Measurements from ENCODE around the gene SNF8. TPM values are rescaled to one million over a fixed set of nuclear protein-coding genes. Genes with fewer than 3 reads are reported as not detected.
A peak's percentile ranks its signal among the peaks of the same experiment; 100 is the strongest.

Gene SNF8
- total RNA-seq, 1 experiment from 2014 or later, result 371 TPM

- POLR2A ChIA-PET, result no interaction called here
- Histone ChIP-seq H3K36me3 (ENCODE audit: control insufficient read depth, insufficient read depth, low read length) (peaks cover 50% of the 10 kb centered on the region), H3K27me3 (ENCODE audit: control insufficient read depth, insufficient read depth, low read length) (no peaks in the 10 kb centered on the region), H3K9me3 (ENCODE audit: control insufficient read depth, insufficient read depth, low read depth, low read length) (no peaks in the 10 kb centered on the region), H3K4me1 (ENCODE audit: control insufficient read depth, insufficient read depth, low read length) (peaks cover 7% of the 10 kb centered on the region), H3K4me3 (ENCODE audit: low read depth in 2 of 2, low read length in 2 of 2) (no peak overlapping the region), H3K27ac (ENCODE audit: low read length) (no peak overlapping the region)
- in situ Hi-C loops (cut with HindIII; ENCODE audit: low pct_unique_long_range_greater_than_20kb, low sequenced_read_pairs) (no loop called here), intact Hi-C loops (cut with micrococcal nuclease; ENCODE audit: unreplicated experiment) (no loop called here)
- CTCF ChIA-PET, result no interaction called here
- no peak for ATAC-seq
- no peak for DNase-seq (ENCODE audit: low read depth, low spot score)
- BruUV-seq (replicated peaks), result no TSS peak
- TF ChIP-seq REST (IDR thresholded peaks at IDR 0.05; ENCODE audit: insufficient read depth in 1 of 2, low read depth in 2 of 2, low read length in 1 of 2), result no peak
- TF ChIP-seq SIN3A (IDR thresholded peaks at IDR 0.05; ENCODE audit: borderline replicate concordance, insufficient read depth, low read depth, low read length), result no peak
- no peak for TF ChIP-seq CTCF (IDR thresholded peaks at IDR 0.05)
- no peak for TF ChIP-seq TCF7L2 (IDR thresholded peaks at IDR 0.05; ENCODE audit: low read depth, low read length)
- no peak for TF ChIP-seq POLR2AphosphoS5 (IDR thresholded peaks at IDR 0.05; ENCODE audit: low read depth, low read length)
These were observed 19.2 kb downstream of the SNF8 start for GRCh38 chr17:48925251-48925990.

DNA sequence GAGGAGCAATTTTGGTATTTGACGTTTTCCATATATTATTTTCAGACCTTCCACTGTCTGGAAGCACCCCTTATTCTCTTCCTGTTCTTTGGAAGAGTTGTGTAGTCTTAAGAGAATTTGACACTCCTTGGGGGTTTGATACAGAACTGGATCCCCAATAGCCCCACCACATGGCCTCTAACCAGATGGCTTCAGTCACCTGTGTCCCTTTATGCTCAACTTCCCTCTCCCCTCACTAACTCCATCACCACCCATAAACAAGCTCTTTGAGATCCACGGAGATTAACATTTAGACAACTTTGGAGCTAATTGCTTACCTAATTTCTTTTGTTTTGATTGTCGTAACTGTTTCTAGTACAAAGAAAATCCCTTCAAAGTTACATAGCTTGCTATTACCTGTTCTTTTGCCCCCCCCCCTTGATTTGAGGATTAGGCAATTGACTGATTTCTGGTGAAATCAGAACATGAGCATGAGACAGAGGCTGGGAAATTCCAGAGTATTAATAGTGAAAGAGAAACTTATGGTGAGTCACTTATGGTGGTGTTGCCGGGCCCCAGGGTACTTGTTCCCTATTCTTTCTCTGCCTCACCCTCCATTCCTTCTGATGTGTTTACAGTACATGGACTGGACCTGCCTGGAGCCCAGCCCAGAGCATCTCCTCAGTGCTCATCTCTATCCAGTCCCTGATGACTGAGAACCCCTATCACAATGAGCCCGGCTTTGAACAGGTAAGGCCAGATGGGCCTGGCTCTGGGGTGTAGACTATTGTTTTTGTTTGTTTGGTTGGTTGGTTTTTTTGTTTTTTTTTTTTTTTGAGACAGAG is 29.0 kb downstream of the SNF8 start:
- 0 out of 2 replicates have a peak overlapping the region, but pooled peaks have one; percentile 23 for H3K27ac ChIP-seq (ENCODE audit: low read length)
- TSS peak; percentile 3 for BruUV-seq (replicated peaks)
- in situ Hi-C loops (cut with HindIII; ENCODE audit: low pct_unique_long_range_greater_than_20kb, low sequenced_read_pairs), result no loop called here
- H3K4me3 ChIP-seq (ENCODE audit: low read depth in 2 of 2, low read length in 2 of 2), result no peak overlapping the region
- POLR2A ChIA-PET, result interaction anchor here (0.6 to 0.8 kb wide), 4 partner anchors 23 to 720 kb away, joined by 3 to 6 read pairs (median 4); partner anchors contain the start of gene ATP5MC1
- H3K9me3 ChIP-seq (ENCODE audit: control insufficient read depth, insufficient read depth, low read depth, low read length), result no peaks in the 10 kb centered on the region
- no peaks in the 10 kb centered on the region for H3K27me3 ChIP-seq (ENCODE audit: control insufficient read depth, insufficient read depth, low read length)
- peaks cover 28% of the 10 kb centered on the region for H3K4me1 ChIP-seq (ENCODE audit: control insufficient read depth, insufficient read depth, low read length)
- intact Hi-C loops (cut with micrococcal nuclease; ENCODE audit: unreplicated experiment), result no loop called here
- TF ChIP-seq CTCF (IDR thresholded peaks at IDR 0.05), result no peak
- no peak for TF ChIP-seq REST (IDR thresholded peaks at IDR 0.05; ENCODE audit: insufficient read depth in 1 of 2, low read depth in 2 of 2, low read length in 1 of 2)
- no peak for TF ChIP-seq POLR2AphosphoS5 (IDR thresholded peaks at IDR 0.05; ENCODE audit: low read depth, low read length)
- no peak for TF ChIP-seq TCF7L2 (IDR thresholded peaks at IDR 0.05; ENCODE audit: low read depth, low read length)
- TF ChIP-seq SIN3A (IDR thresholded peaks at IDR 0.05; ENCODE audit: borderline replicate concordance, insufficient read depth, low read depth, low read length), result no peak
- CTCF ChIA-PET, result no interaction called here
- no peak for DNase-seq (ENCODE audit: low read depth, low spot score)
- peaks cover 47% of the 10 kb centered on the region for H3K36me3 ChIP-seq (ENCODE audit: control insufficient read depth, insufficient read depth, low read length)
- peak; percentile 81 for ATAC-seq
